ENCODE results near the gene RBM47.

DNA sequence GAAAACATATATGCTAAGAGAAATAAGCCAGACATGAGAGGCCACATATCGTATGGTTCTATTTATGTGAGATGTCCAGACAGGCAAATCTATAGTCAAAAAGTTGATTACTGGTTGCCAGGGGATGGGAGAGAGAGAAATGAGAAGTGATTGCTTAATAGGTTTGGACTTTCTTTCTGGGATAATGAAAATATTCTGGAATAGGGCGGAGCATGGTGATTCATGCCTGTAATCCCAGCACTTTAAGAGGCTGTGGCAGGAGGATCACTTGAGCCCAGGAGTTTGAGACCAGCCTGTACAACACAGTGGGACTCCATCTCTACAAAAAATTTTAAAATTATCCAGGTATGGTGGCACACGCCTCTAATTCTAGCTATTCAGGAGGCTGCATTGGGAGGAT, 22.4 kb downstream of the RBM47 start:
- TF ChIP-seq, protein P1, sequence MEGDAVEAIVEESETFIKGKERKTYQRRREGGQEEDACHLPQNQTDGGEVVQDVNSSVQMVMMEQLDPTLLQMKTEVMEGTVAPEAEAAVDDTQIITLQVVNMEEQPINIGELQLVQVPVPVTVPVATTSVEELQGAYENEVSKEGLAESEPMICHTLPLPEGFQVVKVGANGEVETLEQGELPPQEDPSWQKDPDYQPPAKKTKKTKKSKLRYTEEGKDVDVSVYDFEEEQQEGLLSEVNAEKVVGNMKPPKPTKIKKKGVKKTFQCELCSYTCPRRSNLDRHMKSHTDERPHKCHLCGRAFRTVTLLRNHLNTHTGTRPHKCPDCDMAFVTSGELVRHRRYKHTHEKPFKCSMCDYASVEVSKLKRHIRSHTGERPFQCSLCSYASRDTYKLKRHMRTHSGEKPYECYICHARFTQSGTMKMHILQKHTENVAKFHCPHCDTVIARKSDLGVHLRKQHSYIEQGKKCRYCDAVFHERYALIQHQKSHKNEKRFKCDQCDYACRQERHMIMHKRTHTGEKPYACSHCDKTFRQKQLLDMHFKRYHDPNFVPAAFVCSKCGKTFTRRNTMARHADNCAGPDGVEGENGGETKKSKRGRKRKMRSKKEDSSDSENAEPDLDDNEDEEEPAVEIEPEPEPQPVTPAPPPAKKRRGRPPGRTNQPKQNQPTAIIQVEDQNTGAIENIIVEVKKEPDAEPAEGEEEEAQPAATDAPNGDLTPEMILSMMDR (conservative IDR thresholded peaks at IDR 0.05; ENCODE audit: low read depth, low read length), result no peak
- no peak for TF ChIP-seq EZH2 (IDR thresholded peaks at IDR 0.05; ENCODE audit: borderline replicate concordance, low read depth, low read length, poor library complexity, severe bottlenecking)
